AG09319 (cell line): ENCODE data around the gene UGT3A1.

Source experiments
- DNase-seq: peaks from one replicate; pipeline ENCODE4 v3.0.0-alpha.2; 2010; ENCODE audit warnings: low read depth; ENCODE audit errors: extremely low read depth
- TF ChIP-seq, protein P1 (sequence below): IDR thresholded peaks from 2 replicates; pipeline ENCODE4 v1.5.1; 2011; ENCODE audit warnings: low read depth, mild to moderate bottlenecking, inconsistent platforms, low read length, moderate library complexity

The UGT3A1 gene

GRCh38 chr5:35924950-35925722 is 66.1 kb downstream of the UGT3A1 start:
- DNase-seq = peak; percentile 44
- TF ChIP-seq, protein P1, sequence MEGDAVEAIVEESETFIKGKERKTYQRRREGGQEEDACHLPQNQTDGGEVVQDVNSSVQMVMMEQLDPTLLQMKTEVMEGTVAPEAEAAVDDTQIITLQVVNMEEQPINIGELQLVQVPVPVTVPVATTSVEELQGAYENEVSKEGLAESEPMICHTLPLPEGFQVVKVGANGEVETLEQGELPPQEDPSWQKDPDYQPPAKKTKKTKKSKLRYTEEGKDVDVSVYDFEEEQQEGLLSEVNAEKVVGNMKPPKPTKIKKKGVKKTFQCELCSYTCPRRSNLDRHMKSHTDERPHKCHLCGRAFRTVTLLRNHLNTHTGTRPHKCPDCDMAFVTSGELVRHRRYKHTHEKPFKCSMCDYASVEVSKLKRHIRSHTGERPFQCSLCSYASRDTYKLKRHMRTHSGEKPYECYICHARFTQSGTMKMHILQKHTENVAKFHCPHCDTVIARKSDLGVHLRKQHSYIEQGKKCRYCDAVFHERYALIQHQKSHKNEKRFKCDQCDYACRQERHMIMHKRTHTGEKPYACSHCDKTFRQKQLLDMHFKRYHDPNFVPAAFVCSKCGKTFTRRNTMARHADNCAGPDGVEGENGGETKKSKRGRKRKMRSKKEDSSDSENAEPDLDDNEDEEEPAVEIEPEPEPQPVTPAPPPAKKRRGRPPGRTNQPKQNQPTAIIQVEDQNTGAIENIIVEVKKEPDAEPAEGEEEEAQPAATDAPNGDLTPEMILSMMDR = peak; percentile 92

DNA sequence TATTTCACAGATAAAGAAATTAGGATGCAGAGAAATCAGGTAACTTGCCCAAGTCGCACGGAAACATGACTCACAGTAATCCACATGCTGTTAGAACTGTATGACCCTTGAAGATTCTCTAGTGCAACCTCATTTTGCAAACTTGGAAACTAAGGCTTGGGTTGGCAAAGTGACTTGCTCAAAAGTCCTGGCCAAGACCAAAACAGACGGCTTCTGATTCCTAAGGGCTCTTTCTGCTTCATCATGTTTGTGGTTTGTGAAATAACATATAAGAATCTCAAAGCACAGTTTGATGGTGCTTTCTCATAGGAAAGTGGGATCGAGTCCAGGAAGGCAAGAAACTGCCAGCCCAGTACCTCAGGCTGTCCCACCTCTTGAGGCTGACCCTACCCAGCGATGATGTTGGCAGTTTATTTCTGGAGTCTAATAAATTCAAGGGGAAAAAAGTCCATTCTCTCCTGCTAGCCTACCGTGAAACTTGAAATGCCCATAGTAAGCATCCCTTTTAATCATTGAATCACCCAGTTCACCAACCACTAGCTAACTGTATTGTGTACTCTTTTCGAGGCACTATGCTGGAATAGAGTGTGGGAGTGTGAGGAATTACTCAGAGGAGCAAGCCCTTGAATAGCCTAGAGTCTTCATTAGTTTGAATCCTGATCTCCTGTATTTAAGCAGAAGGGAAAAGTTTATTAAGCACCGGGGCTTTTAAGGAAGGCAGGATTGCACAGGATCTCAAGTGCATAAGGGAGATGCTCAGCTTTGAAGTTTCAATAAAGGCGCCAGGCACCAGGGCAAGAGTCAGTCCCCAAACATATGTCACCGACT is 66.9 kb downstream of the UGT3A1 start:
- TF ChIP-seq, protein P1 = no peak
- peak; percentile 67 for DNase-seq

GRCh38 chr5:35922468-35922867 is 68.7 kb downstream of the UGT3A1 start:
- TF ChIP-seq, protein P1 = no peak

DNA sequence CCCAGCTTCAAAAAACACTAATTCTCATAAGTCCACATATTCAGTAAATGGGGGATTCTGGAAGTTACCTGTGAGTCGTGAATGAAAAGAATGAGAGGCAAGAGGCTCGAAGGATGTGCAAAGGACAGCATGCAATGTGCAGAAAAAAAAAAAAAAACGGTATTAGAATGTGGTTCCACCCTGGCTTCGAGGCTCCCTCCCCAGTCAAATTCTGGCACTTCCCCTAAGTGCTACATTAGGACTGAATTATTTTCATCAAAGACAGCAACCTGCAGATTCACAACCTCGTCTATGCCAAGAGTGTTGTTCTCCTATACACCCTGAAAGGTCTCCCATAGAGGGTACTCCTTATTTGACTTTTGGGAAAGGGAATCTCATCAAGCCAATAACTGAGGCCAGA is 69.3 kb downstream of the UGT3A1 start:
- DNase-seq = no peak
- TF ChIP-seq, protein P1 = no peak

More at GRCh38 chr5:35922468-35922867, 68.7 kb downstream of the UGT3A1 start:
- no peak for DNase-seq

GRCh38 chr5:35920890-35921289 is 70.3 kb downstream of the UGT3A1 start:
- DNase-seq = no peak
- TF ChIP-seq, protein P1 = no peak; the same call in 1 of the 2 replicates

DNA sequence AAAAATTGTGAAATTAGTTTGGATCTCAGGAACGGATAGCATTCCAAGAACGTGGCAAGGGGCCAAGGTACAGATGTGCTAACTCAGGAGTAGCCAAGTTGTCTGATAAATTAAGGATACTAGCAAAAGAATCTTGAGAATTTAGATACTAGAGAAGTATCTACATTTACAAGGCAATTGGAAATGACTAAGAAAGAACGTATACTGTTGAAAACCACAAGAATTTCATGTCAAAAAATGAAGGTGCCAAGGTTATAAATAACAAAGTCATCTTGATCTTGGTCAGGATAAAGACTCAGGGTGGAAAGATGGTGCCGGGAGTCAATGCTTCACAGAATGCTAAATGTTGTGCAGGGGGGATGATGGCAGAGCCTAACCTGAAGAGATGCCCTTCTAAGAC is 72.0 kb downstream of the UGT3A1 start:
- DNase-seq = peak; percentile 78
- TF ChIP-seq, protein P1 = no peak

DNA sequence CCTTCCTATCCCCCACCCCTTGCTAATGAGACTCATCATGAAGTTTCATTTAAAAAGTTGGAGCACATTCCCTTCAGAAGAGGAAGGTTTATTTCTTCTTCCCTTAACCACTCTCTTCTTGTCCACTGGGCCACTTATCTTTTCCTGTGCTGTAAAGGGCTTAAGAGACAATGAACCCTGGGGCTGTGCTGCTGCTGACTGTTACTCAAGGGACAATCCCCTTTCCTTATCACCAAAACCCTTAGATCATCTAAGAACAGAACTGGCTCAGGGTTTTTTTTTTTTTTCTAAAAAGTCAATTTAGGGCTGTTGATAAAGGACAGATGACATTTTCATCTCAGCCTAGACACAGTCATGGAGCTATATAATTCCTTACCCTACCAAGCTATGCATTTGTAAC is 82.4 kb downstream of the UGT3A1 start:
- TF ChIP-seq, protein P1 = no peak; the same call in 1 of the 2 replicates
- DNase-seq = no peak
